HepG2 (cell line): Measurements from ENCODE around the gene SSBP2. TPM values are rescaled to one million over a fixed set of nuclear protein-coding genes. Genes with fewer than 3 reads are reported as not detected.

Experiments
- ATAC-seq: fragments of 200-7000 bp; cut with Tn5 transposase; 3 replicates; pipeline ENCODE4 v1.9.1; 2020; ENCODE audit warnings: mild to moderate bottlenecking, moderate library complexity
- BruUV-seq: library from RNA; stranded (reverse); fragments of 400-500 nt; replicated peaks from 2 replicates; lab custom pipeline; 2021; lab: Mats Ljungman, UMichigan
- CTCF ChIA-PET: fragments of 300-600 bp; formaldehyde crosslinking; extraction: SDS; loops from one replicate; lab custom pipeline; 2021; ENCODE audit warnings: low total read pairs, inconsistent platforms, low intra/inter-chr PET ratio; lab: Yijun Ruan, JAX
- POLR2A ChIA-PET: fragments of 350-600 bp; sonication (Branson Sonifier 250); formaldehyde crosslinking; loops from one replicate; lab custom pipeline; 2020; ENCODE audit warnings: antibody characterized with exemption, inconsistent platforms; lab: Yijun Ruan, JAX
- DNase-seq: peaks from one replicate; pipeline ENCODE4 v3.0.0-alpha.2; 2015; ENCODE audit warnings: low spot score
- FAIRE-seq: peaks from 3 replicates; lab custom pipeline; 2011; peaks lifted over from hg19 to GRCh38; lab: Jason Lieb, UNC
- H2AFZ ChIP-seq: one replicate; pipeline ENCODE4 v1.6.1; 2011; ENCODE audit warnings: low read length, inconsistent platforms
- H3K27ac ChIP-seq: fragments of 300-600 bp; 3 replicates; pipeline ENCODE4 v1.8.0; 2011; ENCODE audit warnings: mixed run types, mild to moderate bottlenecking, mixed read lengths, low read length, inconsistent platforms; ENCODE audit not compliant: insufficient read depth; ENCODE audit errors: extremely low read length
- H3K27me3 ChIP-seq, 2 experiments: fragments of 200-600 bp in 1 of 2; 2 replicates in 1 of 2; 3 replicates in 1 of 2; pipeline versions ENCODE4 v1.6.0 to v1.8.0; 2011; ENCODE audit warnings: low read length in 2 of 2, mild to moderate bottlenecking in 2 of 2, moderate library complexity in 2 of 2, inconsistent platforms in 1 of 2; ENCODE audit not compliant: insufficient read depth in 2 of 2, control insufficient read depth in 1 of 2
- H3K36me3 ChIP-seq, 2 experiments: fragments of 200-600 bp in 1 of 2; replicated peaks in 1 of 2; 2 replicates in 1 of 2; 3 replicates in 1 of 2; pipeline versions ENCODE4 v1.5.1 to v1.8.0; 2011; ENCODE audit warnings: low read length in 2 of 2, inconsistent platforms in 1 of 2; ENCODE audit not compliant: insufficient read depth in 2 of 2, control insufficient read depth in 1 of 2
- H3K4me1 ChIP-seq: 2 replicates; pipeline ENCODE4 v1.5.1; 2012; ENCODE audit warnings: low read length, inconsistent platforms; ENCODE audit not compliant: insufficient read depth
- H3K4me2 ChIP-seq: 2 replicates; pipeline ENCODE4 v1.6.0; 2011; ENCODE audit warnings: low read depth, low read length, inconsistent platforms
- H3K4me3 ChIP-seq, 3 experiments: fragments of 200-600 bp in 1 of 3; sonication (generic), shearing (Covaris generic) in 1 of 3; replicated peaks in 1 of 3; 2 replicates each; pipeline ENCODE4 v1.5.1; 2011 to 2016; ENCODE audit warnings: low read length in 3 of 3, inconsistent platforms in 2 of 3, low read depth in 2 of 3, mild to moderate bottlenecking in 2 of 3, control low read depth in 1 of 3, mixed read lengths in 1 of 3; ENCODE audit not compliant: insufficient read depth in 1 of 3
- H3K79me2 ChIP-seq: one replicate; pipeline ENCODE4 v1.6.1; 2011; ENCODE audit warnings: low read length, inconsistent platforms; ENCODE audit not compliant: insufficient read depth
- H3K9ac ChIP-seq: 2 replicates; pipeline ENCODE4 v1.6.0; 2011; ENCODE audit warnings: mild to moderate bottlenecking, low read depth, low read length, inconsistent platforms; ENCODE audit not compliant: insufficient read depth
- H3K9me3 ChIP-seq: 2 replicates; pipeline ENCODE4 v1.5.1; 2012; ENCODE audit warnings: mild to moderate bottlenecking, low read length
- H4K20me1 ChIP-seq: 2 replicates; pipeline ENCODE4 v1.6.0; 2011; ENCODE audit warnings: inconsistent platforms, mild to moderate bottlenecking, low read length, moderate library complexity; ENCODE audit not compliant: insufficient read depth
- ARNTL ChIP-seq: sonication (generic); formaldehyde crosslinking; IDR thresholded peaks from 2 replicates; pipeline ENCODE4 v1.4.0; 2020; ENCODE audit warnings: mild to moderate bottlenecking, missing genetic modification reagents
- DPF2 ChIP-seq: sonication (generic); formaldehyde crosslinking; IDR thresholded peaks from 2 replicates; pipeline ENCODE4 v1.4.0; 2020; ENCODE audit warnings: mild to moderate bottlenecking, low read depth, missing genetic modification reagents, borderline replicate concordance
- IKZF1 ChIP-seq: fragments of 450-650 bp; IDR thresholded peaks from 2 replicates; pipeline ENCODE4 v1.7.1; 2016
- MZF1 ChIP-seq: sonication (generic); formaldehyde crosslinking; IDR thresholded peaks from 2 replicates; pipeline ENCODE4 v1.8.1; 2023; ENCODE audit warnings: mild to moderate bottlenecking, missing genetic modification reagents, borderline replicate concordance
- NR2F2 ChIP-seq: IDR thresholded peaks from 2 replicates; pipeline ENCODE4 v1.6.1; 2012; ENCODE audit warnings: low read depth, inconsistent platforms, borderline replicate concordance
- TOPORS ChIP-seq: sonication (generic); formaldehyde crosslinking; IDR thresholded peaks from 2 replicates; pipeline ENCODE4 v1.8.0; 2023; ENCODE audit warnings: mild to moderate bottlenecking, missing genetic modification reagents
- TRIM24 ChIP-seq: sonication (generic); formaldehyde crosslinking; IDR thresholded peaks from 2 replicates; pipeline ENCODE4 v1.8.0; 2022; ENCODE audit warnings: mild to moderate bottlenecking, missing genetic modification reagents
- ZNF549 ChIP-seq: sonication (generic); formaldehyde crosslinking; IDR thresholded peaks from 2 replicates; pipeline ENCODE4 v1.5.0; 2020; ENCODE audit warnings: missing genetic modification reagents
- ZNF562 ChIP-seq: sonication (generic); formaldehyde crosslinking; IDR thresholded peaks from 2 replicates; pipeline ENCODE4 v1.8.0; 2022; ENCODE audit warnings: missing genetic modification reagents, borderline replicate concordance
- ZNF616 ChIP-seq: sonication (generic); formaldehyde crosslinking; IDR thresholded peaks from 2 replicates; pipeline ENCODE4 v1.5.0; 2020; ENCODE audit warnings: low read depth, mild to moderate bottlenecking, missing genetic modification reagents
- WGBS: methylation state at CpG from one replicate; pipeline ENCODE4 v1.1.6; 2017; ENCODE audit warnings: low lambda C conversion rate; 5-methylcytosine and 5-hydroxymethylcytosine counted together
- in situ Hi-C: cut with HindIII; loops from 2 replicates; pipeline ENCODE4 v1.10.0; 2017; ENCODE audit warnings: low pct_unique_long_range_greater_than_20kb; ENCODE audit not compliant: extremely low pct_ligation_motif_present
- intact Hi-C: fragments of 100-400 bp; cut with micrococcal nuclease; formaldehyde crosslinking; loops from one replicate; pipeline ENCODE4 v1.10.0; 2022; ENCODE audit not compliant: unreplicated experiment
- polyA plus RNA-seq, 8 experiments: library from polyadenylated mRNA; depleted of rRNA in 3 of 8; stranded (reverse) in 7 of 8; unstranded in 1 of 8; fragments of >200 nt; fragmentation: Illumina TruSeq in 4 of 8; extraction: Trizol in 4 of 8; gene quantifications; 2 replicates each; pipeline versions ENCODE4 v1.2.1 to v1.2.3, GENCODE V29; 2011 to 2016; ENCODE audit warnings: low read depth in 4 of 8, missing spikeins in 1 of 8, mixed read lengths in 1 of 8; ENCODE audit not compliant: insufficient read depth in 1 of 8
- total RNA-seq, 5 experiments: library from RNA; depleted of rRNA; stranded (reverse); fragments of >200 nt; fragmentation: Illumina TruSeq; extraction: Trizol; gene quantifications; 2 replicates each; pipeline ENCODE4 v1.2.3, GENCODE V29; 2016; ENCODE audit warnings: low read depth in 1 of 5
- TF ChIP-seq, protein P1 (sequence below): sonication (generic); formaldehyde crosslinking; IDR thresholded peaks from 2 replicates; pipeline ENCODE4 v1.4.0; 2020; ENCODE audit warnings: missing genetic modification reagents, mild to moderate bottlenecking, borderline replicate concordance
- TF ChIP-seq, protein P2 (sequence below): conservative IDR thresholded peaks from 2 replicates; pipeline ENCODE4 v1.6.1; 2018; ENCODE audit warnings: missing genetic modification reagents
- TF ChIP-seq, protein P3 (sequence below): sonication (generic); formaldehyde crosslinking; IDR thresholded peaks from 2 replicates; pipeline ENCODE4 v1.5.1; 2020; ENCODE audit warnings: missing genetic modification reagents, mild to moderate bottlenecking, borderline replicate concordance
- TF ChIP-seq, protein P4 (sequence below): sonication (generic); formaldehyde crosslinking; IDR thresholded peaks from 2 replicates; pipeline ENCODE4 v1.9.0; 2021; ENCODE audit warnings: missing genetic modification reagents, borderline replicate concordance

Gene SSBP2
- total and polyA plus RNA-seq, 2 of the 13 experiments (the other 11 are each of a cell fraction or from before 2014, with no cell fraction given), result 0.16 TPM; not detected in 1

DNA sequence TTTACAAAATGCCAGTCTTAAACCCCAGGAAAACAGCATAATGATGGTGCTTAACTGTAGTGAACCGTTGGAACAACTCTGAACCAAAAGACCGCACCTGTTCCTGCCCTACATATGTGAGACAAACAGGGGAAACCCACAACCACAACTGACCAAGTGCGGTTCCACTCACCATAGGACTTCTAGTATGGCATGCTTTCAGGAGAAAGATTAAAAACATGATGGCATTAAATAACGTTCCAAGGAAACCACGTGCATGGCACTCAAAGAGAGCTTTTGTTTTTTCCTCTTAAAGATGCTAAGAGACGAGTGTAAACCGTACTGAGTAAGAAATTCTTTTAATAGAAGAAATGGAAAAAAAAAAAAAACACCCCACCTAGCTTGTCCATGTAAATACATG, 119.8 kb downstream of the SSBP2 start:
- Histone ChIP-seq H3K79me2 (no peaks in the 10 kb centered on the region), H2AFZ (no peak overlapping the region), H4K20me1 (no peaks in the 10 kb centered on the region), H3K4me3 (no peak overlapping the region), H3K4me1 (no peaks in the 10 kb centered on the region), H3K9ac (no peak overlapping the region), H3K36me3 (no peaks in the 10 kb centered on the region), H3K27ac (no peak overlapping the region), H3K4me2 (no peak overlapping the region), H3K9me3 (no peaks in the 10 kb centered on the region), H3K27me3 (no peaks in the 10 kb centered on the region)
- ATAC-seq, result no peak
- in situ Hi-C loops (no loop called here), intact Hi-C loops (loop anchor here (10.0 kb wide), 1 partner anchor 534 kb away; no protein-coding TSS in a partner anchor)
- CTCF ChIA-PET, result no interaction called here
- FAIRE-seq, result no peak
- TF ChIP-seq, protein P1, sequence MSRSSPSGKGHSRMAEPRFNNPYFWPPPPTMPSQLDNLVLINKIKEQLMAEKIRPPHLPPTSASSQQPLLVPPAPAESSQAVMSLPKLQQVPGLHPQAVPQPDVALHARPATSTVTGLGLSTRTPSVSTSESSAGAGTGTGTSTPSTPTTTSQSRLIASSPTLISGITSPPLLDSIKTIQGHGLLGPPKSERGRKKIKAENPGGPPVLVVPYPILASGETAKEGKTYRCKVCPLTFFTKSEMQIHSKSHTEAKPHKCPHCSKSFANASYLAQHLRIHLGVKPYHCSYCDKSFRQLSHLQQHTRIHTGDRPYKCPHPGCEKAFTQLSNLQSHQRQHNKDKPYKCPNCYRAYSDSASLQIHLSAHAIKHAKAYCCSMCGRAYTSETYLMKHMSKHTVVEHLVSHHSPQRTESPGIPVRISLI (CRISPR knock-in tag), result no peak
- TF ChIP-seq, protein P2, sequence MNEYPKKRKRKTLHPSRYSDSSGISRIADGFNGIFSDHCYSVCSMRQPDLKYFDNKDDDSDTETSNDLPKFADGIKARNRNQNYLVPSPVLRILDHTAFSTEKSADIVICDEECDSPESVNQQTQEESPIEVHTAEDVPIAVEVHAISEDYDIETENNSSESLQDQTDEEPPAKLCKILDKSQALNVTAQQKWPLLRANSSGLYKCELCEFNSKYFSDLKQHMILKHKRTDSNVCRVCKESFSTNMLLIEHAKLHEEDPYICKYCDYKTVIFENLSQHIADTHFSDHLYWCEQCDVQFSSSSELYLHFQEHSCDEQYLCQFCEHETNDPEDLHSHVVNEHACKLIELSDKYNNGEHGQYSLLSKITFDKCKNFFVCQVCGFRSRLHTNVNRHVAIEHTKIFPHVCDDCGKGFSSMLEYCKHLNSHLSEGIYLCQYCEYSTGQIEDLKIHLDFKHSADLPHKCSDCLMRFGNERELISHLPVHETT, result no peak
- no peak for TF ChIP-seq TOPORS (CRISPR knock-in tag)
- WGBS, result 12% methylated on average over 7 of the region's 7 CpGs
- POLR2A ChIA-PET, result no interaction called here
- no peak for DNase-seq
- BruUV-seq, result no TSS peak

DNA sequence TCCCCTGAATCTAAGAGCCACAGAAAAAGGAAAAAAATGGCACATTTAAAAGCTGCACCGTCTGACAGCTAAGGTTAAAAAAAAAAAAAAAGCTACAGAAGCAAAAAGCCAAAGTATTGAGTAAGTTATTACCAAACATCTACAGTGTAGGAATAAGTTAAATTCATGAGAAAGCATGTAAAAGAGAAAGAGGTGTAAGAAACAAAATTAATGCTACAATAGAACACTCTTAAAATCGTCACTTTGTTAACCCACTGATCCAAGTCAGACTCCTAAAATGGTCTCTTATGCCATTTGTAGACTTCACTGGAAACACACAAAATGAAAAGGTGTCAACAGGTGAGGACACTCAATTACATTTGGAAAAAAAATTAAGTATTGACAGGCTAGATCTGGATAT, 120.2 kb downstream of the SSBP2 start:
- no peaks in the 10 kb centered on the region for H3K79me2 ChIP-seq
- no peaks in the 10 kb centered on the region for H3K9me3 ChIP-seq
- H3K36me3 ChIP-seq, result no peaks in the 10 kb centered on the region
- no peaks in the 10 kb centered on the region for H3K4me1 ChIP-seq
- no peak overlapping the region for H3K27ac ChIP-seq
- H3K9ac ChIP-seq, result no peak overlapping the region
- ChIA-PET CTCF (no interaction called here), POLR2A (no interaction called here)
- no peaks in the 10 kb centered on the region for H3K27me3 ChIP-seq
- BruUV-seq, result no TSS peak
- ATAC-seq, result no peak
- FAIRE-seq, result no peak
- DNase-seq, result no peak
- H3K4me3 ChIP-seq, result no peak overlapping the region
- no peaks in the 10 kb centered on the region for H4K20me1 ChIP-seq
- 1% methylated on average over 2 of the region's 2 CpGs for WGBS
- in situ Hi-C loops (no loop called here), intact Hi-C loops (loop anchor here (10.0 kb wide), 1 partner anchor 534 kb away; no protein-coding TSS in a partner anchor)
- no peak overlapping the region for H2AFZ ChIP-seq
- H3K4me2 ChIP-seq, result no peak overlapping the region
- TF ChIP-seq ZNF549 (CRISPR knock-in tag) (no peak), MZF1 (no peak), ZNF616 (CRISPR knock-in tag) (no peak), TRIM24 (no peak), ZNF562 (CRISPR knock-in tag) (no peak), ARNTL (CRISPR knock-in tag) (no peak), DPF2 (CRISPR knock-in tag) (no peak), IKZF1 (no peak), NR2F2 (no peak)
- TF ChIP-seq, protein P3, sequence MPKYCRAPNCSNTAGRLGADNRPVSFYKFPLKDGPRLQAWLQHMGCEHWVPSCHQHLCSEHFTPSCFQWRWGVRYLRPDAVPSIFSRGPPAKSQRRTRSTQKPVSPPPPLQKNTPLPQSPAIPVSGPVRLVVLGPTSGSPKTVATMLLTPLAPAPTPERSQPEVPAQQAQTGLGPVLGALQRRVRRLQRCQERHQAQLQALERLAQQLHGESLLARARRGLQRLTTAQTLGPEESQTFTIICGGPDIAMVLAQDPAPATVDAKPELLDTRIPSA (CRISPR knock-in tag), result no peak
- TF ChIP-seq, protein P4, sequence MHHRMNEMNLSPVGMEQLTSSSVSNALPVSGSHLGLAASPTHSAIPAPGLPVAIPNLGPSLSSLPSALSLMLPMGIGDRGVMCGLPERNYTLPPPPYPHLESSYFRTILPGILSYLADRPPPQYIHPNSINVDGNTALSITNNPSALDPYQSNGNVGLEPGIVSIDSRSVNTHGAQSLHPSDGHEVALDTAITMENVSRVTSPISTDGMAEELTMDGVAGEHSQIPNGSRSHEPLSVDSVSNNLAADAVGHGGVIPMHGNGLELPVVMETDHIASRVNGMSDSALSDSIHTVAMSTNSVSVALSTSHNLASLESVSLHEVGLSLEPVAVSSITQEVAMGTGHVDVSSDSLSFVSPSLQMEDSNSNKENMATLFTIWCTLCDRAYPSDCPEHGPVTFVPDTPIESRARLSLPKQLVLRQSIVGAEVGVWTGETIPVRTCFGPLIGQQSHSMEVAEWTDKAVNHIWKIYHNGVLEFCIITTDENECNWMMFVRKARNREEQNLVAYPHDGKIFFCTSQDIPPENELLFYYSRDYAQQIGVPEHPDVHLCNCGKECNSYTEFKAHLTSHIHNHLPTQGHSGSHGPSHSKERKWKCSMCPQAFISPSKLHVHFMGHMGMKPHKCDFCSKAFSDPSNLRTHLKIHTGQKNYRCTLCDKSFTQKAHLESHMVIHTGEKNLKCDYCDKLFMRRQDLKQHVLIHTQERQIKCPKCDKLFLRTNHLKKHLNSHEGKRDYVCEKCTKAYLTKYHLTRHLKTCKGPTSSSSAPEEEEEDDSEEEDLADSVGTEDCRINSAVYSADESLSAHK, result no peak
